ENCODE measurements around the gene TACR1.

DNA sequence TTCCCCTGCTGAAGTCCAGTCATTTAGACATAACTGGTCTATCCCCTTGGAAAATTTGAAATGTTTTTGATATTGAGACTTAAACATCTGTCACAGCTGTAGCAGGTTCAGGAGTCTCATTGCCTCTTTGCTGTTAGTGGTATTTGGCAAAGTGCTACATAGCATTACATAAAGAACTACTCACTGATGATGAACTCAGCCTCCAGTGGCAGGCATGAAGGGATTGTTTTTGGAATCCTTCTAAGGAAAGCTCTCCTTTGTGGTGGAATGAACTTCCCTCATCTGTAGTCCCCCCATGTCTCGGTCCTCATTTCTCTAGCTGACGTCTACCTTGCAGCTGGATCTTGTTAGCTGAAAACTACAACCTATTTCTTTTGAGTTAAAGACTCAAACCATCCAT, 111.6 kb downstream of the TACR1 start:
- TF ChIP-seq POLR2A (IDR thresholded peaks at IDR 0.05; ENCODE audit: low read depth): no peak
- TF ChIP-seq, protein P1, sequence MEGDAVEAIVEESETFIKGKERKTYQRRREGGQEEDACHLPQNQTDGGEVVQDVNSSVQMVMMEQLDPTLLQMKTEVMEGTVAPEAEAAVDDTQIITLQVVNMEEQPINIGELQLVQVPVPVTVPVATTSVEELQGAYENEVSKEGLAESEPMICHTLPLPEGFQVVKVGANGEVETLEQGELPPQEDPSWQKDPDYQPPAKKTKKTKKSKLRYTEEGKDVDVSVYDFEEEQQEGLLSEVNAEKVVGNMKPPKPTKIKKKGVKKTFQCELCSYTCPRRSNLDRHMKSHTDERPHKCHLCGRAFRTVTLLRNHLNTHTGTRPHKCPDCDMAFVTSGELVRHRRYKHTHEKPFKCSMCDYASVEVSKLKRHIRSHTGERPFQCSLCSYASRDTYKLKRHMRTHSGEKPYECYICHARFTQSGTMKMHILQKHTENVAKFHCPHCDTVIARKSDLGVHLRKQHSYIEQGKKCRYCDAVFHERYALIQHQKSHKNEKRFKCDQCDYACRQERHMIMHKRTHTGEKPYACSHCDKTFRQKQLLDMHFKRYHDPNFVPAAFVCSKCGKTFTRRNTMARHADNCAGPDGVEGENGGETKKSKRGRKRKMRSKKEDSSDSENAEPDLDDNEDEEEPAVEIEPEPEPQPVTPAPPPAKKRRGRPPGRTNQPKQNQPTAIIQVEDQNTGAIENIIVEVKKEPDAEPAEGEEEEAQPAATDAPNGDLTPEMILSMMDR (IDR thresholded peaks at IDR 0.05): no peak
